SHP77 (cell line): Measurements from ENCODE around the gene DCAF8L1.
"Not testable (repeated sequence)": the region's sequence is repeated elsewhere in the genome, so short reads cannot be mapped to it uniquely, and the experiment has no call there.

Source experiments
- DNase-seq, 2 experiments: peaks; one replicate each; lab custom pipeline; 2025; lab: John Stamatoyannopoulos, UW

DCAF8L1 gene

DNA sequence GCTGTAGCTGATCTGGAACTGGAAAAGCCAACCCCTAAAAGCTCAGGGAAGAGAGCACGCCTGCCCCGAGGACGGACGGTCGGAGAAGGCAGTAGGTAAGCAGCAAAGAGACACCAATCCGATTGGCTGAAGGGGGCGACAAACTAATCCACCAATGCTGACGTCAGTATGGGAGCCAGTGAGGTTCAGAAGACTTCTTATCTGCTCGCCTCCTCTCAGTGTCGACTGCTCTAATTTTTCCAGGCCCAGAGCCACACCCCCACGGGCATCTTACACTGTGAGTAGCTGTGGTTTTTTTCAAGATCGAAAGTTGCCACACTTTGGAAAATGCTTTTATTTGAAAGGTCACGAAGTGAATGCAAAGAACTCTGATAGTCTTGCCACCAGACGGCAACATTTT, at the start of gene DCAF8L1:
DCAF8L1 (minus strand) TSS at position 101 of the 400 bp plus-strand sequence. CDS start 115 bp downstream, outside the sequence.
- DNase-seq = no peak

DNA sequence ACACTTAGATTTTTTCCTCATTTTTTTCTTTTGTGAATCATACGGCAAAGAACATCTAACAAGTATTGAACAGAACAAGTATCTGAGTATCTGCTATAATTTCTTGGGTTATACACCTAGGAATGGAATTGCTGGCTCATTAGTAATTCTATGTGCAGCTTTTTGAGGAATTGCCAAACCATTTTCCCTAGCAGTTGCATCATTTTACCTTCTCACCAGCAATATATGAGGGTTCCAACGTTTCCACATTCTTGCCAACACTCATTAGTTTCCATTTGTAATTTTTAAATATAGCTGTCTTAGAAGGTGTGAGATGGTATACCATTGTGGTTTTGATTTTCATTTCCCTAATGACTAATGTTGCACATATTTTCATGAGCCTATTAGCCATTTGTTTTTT, 41.1 kb upstream of the DCAF8L1 start:
- DNase-seq = no peak

DNA sequence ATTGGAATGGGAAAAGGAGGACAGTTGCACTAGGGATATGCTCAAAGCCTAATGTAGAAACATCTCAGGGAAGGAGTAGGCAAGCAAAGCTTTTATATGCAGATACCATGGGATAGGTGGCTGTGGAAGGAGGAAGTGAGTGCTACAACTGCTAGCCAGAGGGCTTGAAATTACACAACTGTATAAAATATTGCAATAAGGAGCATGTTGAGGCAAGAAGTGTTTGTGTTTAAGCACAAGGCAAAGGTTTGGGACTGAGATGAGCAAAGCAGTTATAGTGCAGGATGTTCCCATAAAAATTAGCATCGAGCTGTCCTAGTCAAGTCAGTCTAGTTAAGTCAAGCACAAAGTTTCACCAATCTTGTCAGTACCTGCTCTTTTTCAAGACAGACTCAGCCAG, 35.6 kb upstream of the DCAF8L1 start:
- no peak for DNase-seq

DNA sequence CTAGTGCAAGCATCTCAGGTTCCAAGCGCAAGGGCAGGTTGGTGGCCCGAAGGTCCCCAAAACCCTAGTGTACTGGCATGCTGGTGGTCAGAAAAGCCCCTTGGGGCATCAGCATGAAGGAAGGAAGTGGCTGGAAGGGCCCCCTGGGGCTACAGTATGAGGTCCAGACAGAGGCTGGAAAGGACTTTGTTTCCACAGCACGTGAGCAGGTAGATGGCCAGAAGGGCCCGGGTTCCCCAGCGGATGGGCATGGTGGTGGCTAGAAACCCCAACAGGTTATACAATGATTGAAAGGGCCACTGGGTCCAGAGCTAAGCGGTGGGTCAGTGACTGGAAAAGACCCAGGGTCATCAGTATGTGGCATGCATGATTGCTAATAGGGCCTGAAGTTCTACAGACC, 34.7 kb upstream of the DCAF8L1 start:
- DNase-seq = no peak

DNA sequence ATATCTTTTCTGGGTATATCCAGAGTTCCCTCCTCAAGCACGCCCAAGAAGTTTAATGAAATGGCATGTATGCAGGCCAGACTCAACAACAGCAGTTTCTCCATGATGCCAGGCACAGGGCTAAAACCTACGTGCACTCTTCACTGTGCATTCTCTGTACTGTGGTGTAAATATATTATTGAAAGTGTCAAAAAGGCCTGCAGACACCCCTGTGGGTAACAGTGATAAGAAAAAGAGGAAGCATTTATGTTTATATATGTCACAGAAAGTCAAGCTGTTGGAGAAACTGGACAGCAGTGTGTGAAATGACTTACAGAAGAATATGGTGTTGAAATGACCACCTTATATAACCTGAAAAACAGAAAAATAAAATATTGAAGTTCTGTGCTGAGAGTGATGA, 29.6 kb upstream of the DCAF8L1 start:
- no peak for DNase-seq

DNA sequence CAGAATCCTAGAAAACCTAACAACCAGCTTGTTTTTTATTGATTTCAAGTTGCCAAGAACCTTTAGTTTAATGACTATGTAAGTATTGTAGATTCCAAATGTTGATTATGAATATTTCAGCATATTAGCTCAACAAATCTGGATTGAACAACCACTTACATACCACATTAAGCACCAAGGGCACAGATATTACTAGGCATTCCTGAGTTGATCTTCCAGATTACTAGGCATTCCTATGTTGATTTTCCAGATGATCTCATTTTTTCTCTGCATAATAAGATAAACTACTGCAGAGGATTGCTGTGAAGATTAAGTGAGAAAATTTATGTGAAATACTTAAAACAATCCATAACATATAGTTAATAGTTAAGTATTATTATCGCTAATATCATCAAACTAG, 17.4 kb upstream of the DCAF8L1 start:
- DNase-seq = no peak

DNA sequence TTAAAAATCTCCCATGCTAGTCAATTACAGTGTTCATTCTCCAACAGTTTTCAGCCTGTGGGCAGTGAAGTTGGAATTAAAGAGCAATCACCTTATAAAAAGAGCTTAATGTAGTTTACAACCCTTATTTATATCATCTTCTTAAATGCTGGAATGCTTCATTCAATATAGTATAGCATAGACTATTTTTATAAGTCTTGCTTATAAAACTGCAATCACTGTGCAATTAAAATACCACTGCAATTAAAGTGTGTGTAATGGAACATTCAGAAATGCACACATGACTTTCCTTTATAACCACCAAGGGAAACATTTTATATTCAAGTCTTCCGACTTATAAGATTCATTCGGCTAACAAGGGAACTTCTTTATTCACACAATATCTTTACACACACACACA, 16.4 kb upstream of the DCAF8L1 start:
- no peak for DNase-seq

DNA sequence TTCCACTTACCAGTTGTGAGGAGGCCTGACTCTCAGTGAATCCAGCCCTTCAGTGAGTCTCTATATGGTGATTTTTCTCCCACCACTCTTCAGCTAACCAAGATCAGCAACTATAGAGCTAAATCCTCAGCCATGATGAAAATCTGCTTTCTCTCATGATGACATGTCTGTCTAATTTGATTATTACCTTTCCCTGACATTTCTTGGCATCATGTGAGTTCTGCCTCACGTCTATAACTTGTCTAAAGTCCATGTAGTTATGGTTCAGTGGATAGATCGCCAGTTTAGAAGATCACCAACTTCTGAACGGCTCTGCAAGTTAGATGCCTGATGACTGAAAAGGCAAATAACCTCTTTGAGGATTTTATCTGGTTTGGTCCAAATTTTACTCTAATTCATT, 14.9 kb upstream of the DCAF8L1 start:
- DNase-seq = no peak

DNA sequence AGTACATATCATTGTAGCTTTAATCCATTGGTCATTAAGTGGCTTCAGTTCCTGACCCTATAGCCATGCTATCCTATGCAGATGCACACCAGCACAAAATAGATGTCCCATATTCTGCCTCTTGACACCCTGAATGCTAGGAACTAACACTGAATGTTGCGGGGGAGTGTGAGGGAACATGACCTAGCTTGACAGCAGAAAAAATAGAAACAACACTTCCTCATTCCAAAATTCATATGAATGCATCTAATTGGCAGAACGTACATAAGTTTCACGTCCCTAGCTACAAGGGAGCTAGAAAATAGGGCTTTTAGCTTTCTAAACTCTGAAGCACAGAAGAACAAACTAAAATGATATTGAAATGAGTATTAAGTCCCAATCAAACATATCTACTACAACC, 14.4 kb upstream of the DCAF8L1 start:
- DNase-seq = no peak

DNA sequence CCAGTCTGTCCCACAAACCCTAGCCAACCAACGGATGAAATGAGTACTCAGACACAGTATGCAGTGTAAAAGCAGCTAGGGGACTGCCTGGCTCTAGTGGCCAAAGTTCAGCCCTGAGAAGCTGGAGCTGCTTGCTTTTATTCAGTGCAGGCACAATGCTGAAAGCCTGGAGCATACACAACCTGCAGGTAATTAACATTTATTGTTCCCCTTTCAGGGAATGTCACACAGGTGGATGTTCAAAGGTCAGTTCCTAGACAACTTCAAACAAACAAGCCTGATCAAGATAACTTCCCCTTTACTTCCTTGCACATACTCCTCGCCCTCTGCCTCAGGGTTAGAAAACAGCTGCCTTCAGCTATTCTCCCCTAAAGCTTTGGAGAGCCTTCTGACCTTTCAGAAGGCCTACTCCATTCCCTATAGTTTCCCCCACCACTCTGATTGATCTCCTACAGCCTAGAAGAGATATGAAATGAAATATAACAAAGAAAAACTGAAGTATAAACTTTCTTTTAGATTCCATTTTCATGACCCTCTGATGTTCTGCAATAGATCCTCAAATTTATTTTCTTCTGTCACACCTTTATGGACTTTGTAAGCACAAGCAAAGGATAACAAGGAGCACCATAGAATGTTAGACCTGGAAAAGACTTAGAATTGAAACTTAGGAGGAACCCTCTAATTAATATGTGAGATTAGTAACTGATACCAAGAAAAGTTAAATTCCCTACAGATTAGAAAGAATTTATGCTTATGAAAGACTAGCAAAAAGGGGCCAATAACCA, 6.8 kb upstream of the DCAF8L1 start:
- no peak for DNase-seq

DNA sequence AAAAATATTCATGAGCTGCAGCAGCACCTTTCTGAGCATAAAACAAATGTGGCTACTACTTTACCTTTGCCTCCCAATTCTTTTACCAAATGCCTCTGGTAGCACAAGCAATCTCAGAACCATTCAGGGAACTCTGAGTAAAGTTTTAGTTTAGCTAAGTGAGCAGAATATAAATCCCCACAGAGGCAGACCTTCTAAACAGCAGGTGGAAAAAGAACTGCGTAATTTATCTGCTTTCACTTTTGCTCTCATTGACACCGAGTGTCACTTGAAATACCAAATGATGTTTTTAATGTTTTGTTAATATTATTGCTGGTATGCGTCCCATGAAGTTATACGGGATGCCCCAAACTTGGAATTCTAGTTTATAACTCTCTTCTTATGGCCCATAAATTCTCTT, 4.3 kb downstream of the DCAF8L1 start:
- DNase-seq = not testable (repeated sequence)

DNA sequence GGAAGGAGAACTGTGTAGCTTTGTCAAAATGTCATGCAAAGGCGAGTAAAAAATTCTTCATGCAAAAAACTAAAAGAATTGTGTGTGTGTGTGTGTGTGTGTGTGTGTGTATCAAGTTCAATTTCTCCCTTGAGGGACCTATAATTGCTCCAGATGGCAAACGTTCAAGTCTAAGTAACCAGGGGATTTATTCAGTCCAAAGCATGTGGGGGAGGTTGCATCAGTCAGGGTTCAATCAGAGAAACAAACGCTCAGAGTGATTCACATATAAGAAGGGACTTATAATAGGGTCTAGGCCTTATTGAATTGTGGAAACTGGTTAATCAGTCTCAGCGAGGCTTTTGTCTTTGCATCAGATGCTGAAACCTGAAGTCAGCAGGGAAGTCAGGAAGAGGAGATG, 5.0 kb downstream of the DCAF8L1 start:
- no peak for DNase-seq

DNA sequence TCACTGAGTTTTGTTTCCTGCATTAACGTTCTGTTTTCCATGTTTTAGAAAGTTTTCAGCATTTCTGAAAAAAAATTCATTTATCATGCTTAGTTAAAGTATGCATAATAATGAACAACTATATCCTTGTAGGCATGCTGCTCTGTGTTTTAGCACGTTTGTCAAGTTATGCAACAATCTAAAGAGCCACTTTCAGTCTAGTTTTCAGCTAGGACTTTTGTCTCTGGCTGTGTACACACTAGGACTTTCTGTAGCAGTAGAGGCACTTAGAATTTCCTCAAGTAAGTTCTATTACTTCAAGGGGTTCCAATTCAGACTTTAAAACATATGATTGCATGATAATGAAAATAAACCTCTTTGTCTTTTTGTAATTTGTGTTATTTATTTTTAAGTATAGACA, 12.4 kb downstream of the DCAF8L1 start:
- no peak for DNase-seq

DNA sequence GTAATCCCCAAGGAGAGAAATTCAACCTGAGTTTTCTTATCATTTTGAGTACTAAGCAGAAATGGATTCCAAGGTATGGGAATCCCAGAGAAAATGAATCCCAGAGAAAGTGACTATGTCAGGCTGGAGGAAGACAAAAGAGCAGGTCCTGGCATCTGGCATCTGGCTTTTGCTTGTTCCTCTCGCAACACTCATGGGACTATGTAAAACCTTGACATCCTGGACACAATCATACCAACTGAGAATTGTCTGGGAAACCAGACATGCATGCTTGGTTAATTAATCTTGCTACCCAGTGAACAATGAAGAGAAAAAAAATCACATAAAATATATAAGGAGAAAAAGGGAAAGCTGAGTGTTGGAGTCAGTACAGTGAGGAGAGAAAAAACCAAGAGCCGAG, 12.9 kb downstream of the DCAF8L1 start:
- DNase-seq = no peak

DNA sequence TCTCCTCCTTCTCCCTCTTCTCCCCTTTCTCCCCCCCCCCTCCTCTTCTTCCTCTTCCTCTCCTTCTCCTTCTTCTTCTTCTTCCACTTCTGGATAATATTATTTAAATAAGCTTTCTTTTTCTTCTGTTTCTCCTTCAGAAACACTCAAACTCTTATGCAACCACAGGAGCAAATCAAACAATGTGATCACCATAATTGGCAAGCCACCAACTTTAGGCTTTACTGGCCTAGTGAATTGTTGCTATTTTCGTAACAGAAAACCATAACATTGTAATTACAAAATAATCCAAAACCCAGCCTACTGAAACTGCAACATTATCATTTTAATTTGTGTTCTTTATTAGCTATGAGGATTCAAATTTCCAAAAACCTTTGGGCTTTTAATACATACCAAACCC, 14.3 kb downstream of the DCAF8L1 start:
- no peak for DNase-seq

DNA sequence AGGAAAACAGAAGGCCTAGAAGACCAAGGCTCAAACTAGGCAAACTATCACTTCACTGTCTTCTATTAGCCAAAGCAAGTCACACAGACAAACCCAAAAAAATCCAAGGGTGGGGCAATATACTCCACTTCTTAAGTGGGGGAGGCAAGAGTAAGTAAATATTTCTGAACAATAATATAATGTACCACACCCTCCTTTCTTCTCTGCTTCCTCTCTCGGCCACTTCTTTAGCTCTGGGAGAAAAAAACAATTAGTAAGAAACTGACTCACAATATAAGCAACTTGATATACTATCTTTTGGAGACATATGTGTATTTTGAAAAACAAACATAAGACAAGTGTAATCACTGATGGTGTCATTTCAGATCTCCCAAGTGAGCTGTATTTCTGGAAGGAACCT, 14.8 kb downstream of the DCAF8L1 start:
- DNase-seq = no peak

DNA sequence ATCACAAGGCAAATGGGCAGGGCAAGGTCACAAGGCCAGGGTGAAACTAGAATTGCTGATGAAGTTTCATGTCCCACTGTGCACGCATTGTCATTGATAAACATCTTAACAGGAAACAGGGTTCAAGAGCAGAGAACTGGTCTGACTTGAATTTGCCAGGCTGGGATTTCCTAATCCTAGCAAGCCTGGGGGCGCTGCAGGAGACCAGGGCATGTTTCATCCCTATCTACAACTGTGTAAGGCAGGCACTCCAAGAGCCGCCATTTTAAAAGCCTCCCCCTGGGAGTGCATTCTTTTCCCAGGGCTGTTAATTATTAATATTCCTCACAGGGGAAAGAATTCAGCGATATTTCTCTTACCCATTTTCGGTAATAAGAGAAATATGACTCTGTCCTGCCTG, 15.9 kb downstream of the DCAF8L1 start:
- DNase-seq = not testable (repeated sequence)

DNA sequence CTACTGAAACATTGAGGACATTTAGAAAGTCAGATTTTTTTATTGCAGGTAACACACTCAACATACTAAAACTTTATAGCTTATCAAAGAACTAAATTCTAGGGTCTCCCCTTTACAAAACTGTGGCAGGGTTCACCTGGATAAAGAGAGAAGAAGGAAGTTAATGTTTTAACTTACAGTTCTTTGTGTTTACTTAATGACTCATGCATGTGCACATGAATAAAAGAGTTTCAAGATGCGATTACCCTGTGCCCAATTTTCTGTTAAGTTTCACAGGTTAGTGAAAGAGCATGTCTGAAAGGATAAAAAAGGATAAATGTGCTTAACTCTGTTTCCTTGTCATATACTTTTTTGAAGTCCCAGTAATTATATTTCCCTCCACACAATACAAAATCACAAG, 16.8 kb downstream of the DCAF8L1 start:
- DNase-seq = no peak

DNA sequence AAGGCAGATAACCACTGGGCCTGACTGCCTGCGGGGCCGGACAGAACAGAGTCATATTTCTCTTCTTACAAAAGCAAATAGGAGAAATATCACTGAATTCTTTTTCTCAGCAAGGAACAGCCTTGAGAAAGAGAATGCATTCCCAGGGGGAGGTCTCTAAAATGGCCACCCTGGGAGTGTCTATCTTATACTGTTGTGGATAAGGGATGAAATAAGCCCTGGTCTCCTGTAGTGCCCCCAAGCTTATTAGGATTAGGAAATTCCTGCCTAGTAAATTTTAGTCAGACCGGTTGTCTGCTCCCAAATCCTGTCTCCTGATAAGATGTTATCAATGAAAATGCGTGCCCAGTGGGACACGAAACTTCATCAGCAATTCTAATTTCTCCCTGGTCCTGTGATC, 20.8 kb downstream of the DCAF8L1 start:
- DNase-seq = not testable (repeated sequence)

DNA sequence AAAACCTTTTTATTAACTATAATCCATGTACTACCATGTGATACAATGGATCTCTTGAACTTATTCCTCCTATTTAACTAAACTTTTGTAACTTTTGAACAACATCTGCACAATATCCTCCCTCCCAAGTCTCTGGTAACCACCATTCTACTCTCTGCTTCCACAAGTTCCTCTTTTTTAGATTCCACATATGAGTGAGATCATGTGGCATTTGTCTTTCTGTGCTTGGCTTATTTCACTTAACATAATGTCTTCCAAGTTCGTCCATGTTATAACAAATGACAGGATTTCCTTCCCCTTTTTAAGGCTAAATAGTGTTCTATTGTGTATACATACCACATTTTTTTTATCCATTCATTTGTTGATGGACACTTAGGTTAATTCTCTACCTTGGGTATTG, 28.1 kb downstream of the DCAF8L1 start:
- no peak for DNase-seq

DNA sequence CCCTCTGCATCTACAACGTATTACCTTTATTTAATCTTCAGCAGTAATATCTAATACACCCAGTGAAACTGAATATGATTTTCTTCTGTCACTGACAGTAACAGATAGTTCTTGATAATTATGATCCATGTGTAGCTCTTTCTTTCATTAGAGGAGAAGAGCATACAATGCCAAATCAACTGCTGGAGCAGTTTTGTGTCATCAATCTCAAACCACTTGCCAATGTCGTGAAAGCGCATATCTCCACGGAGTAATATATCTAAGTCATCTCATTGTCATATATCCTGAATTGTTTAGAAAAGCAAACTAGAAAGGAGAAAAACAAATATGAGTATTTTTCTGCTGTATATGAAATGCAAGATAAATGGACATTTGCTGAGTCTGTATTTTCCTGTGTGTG, 47.9 kb downstream of the DCAF8L1 start:
- no peak for DNase-seq
